ENCODE measurements around the gene NCBP3. TPM values are rescaled to one million over a fixed set of nuclear protein-coding genes. Genes with fewer than 3 reads are reported as not detected.

Gene NCBP3
- total RNA-seq, 1 donor, result 21.4 TPM

DNA sequence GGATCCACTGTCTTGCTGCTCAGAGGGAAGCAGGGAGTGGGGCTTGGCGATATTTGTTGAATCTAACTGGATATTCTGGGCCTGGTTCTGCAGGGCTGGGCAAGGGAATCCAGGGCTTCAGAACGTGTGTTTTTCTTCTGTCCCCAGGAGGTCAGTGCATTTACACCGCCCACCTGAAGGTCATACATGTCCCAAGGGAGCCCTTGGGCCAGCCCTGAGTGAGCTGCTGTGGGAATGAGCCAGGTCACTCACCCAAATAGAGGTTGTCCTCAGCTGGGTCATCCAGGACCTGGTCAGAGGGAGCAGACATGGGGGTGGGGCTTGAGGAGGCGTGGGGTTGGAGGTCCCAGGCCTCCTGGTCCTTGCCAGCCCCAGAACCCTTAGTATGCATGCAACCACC lies 36.2 kb upstream of the NCBP3 start:
- Histone ChIP-seq H3K27me3 (ENCODE audit: insufficient read depth, low read length) (no peaks in the 10 kb centered on the region), H3K36me3 (ENCODE audit: insufficient read depth, low read length) (peaks cover 28% of the 10 kb centered on the region), H3K9me3 (ENCODE audit: low read depth, low read length) (no peaks in the 10 kb centered on the region), H3K4me3 (ENCODE audit: insufficient read depth, low read length) (no peak overlapping the region), H3K27ac (ENCODE audit: low read depth, low read length) (no peak overlapping the region), H2AFZ (ENCODE audit: low read length) (no peak overlapping the region), H3K4me2 (ENCODE audit: insufficient read depth, low read length) (no peak overlapping the region), H3K4me1 (ENCODE audit: insufficient read depth, low read length) (peaks cover 14% of the 10 kb centered on the region), H3K79me2 (ENCODE audit: insufficient read depth, low read length) (peaks cover 12% of the 10 kb centered on the region), H4K20me1 (ENCODE audit: insufficient read depth, low read length) (no peaks in the 10 kb centered on the region)
- DNase-seq (ENCODE audit: insufficient read length, low spot score, missing footprints), result no peak
- TF ChIP-seq, protein P1, sequence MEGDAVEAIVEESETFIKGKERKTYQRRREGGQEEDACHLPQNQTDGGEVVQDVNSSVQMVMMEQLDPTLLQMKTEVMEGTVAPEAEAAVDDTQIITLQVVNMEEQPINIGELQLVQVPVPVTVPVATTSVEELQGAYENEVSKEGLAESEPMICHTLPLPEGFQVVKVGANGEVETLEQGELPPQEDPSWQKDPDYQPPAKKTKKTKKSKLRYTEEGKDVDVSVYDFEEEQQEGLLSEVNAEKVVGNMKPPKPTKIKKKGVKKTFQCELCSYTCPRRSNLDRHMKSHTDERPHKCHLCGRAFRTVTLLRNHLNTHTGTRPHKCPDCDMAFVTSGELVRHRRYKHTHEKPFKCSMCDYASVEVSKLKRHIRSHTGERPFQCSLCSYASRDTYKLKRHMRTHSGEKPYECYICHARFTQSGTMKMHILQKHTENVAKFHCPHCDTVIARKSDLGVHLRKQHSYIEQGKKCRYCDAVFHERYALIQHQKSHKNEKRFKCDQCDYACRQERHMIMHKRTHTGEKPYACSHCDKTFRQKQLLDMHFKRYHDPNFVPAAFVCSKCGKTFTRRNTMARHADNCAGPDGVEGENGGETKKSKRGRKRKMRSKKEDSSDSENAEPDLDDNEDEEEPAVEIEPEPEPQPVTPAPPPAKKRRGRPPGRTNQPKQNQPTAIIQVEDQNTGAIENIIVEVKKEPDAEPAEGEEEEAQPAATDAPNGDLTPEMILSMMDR (IDR thresholded peaks at IDR 0.05; ENCODE audit: extremely low read depth, low read depth, low read length), result no peak

GRCh38 chr17:3880983-3881382 lies 34.9 kb upstream of the NCBP3 start:
- Histone ChIP-seq H2AFZ (ENCODE audit: low read length) (no peak overlapping the region), H3K4me1 (ENCODE audit: insufficient read depth, low read length) (peaks cover 10% of the 10 kb centered on the region), H3K27ac (ENCODE audit: low read depth, low read length) (no peak overlapping the region), H3K36me3 (ENCODE audit: insufficient read depth, low read length) (peaks cover 32% of the 10 kb centered on the region), H4K20me1 (ENCODE audit: insufficient read depth, low read length) (no peaks in the 10 kb centered on the region), H3K27me3 (ENCODE audit: insufficient read depth, low read length) (no peaks in the 10 kb centered on the region), H3K4me3 (ENCODE audit: insufficient read depth, low read length) (no peak overlapping the region), H3K4me2 (ENCODE audit: insufficient read depth, low read length) (no peak overlapping the region), H3K9me3 (ENCODE audit: low read depth, low read length) (no peaks in the 10 kb centered on the region), H3K79me2 (ENCODE audit: insufficient read depth, low read length) (peaks cover 2% of the 10 kb centered on the region)
- no peak for DNase-seq (ENCODE audit: insufficient read length, low spot score, missing footprints)
- TF ChIP-seq, protein P1 (IDR thresholded peaks at IDR 0.05; ENCODE audit: extremely low read depth, low read depth, low read length), result no peak

DNA sequence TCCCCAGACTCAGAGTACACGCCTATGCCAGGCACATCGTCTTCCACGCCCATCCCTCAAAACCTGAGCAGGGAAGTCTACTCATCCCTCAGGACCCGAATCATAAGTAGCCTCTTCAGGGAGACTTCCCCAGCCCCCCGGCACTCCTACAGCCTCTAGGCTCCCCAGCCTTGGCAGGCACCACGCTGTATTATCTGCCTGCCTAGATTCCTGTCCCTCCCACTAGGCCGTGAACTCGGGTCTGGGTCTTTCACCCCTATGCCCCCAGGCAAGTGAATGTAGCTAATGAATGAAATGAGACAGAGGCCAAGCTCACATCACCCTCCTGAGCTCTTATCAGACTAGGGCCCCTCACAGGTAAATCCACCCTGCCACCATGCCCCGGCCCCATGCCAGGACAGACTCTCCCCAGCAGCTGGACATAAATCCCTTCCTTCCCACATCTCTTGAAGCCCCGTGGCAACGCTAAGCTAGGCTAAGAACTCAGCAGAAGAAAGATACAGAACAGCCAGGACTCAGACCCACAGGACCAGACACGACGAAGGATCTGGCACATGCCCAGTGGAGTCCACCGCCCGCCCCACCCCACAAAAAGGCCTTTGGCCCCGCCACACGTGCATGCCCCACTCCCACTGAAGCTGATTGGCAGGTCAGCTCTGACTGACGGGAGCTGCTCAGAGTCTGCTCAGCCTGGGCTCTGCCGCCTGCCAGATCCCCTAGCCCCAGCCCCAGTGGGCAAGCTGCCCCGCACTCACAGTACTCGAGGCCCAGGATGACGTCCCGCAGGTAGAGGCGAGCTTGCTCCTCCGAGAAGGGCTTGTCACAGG lies 33.8 kb upstream of the NCBP3 start:
- Histone ChIP-seq H3K36me3 (ENCODE audit: insufficient read depth, low read length) (peaks cover 29% of the 10 kb centered on the region), H3K9me3 (ENCODE audit: low read depth, low read length) (no peaks in the 10 kb centered on the region), H3K4me2 (ENCODE audit: insufficient read depth, low read length) (no peak overlapping the region)

DNA sequence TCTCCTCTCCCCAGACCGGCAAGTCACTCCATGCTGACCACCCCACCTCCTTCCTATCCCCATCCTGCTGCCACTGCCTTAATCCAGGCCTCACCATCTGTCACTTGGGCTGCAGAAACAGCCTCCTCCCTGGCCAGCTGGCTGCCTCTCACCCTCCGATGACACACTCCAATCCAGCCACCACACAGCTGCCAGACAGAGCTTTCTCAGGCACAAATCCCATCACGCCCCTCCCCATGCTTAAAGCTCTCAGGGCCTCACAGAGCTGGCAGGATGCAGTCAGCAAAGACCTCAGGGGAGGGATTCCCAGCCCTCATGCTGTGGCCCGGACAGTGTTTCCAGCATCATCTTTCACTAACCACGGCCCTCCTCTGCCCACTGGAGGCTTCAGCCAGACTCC lies 33.1 kb upstream of the NCBP3 start:
- no peak overlapping the region for H3K4me2 ChIP-seq (ENCODE audit: insufficient read depth, low read length)
- H4K20me1 ChIP-seq (ENCODE audit: insufficient read depth, low read length), result no peaks in the 10 kb centered on the region
- H2AFZ ChIP-seq (ENCODE audit: low read length), result peak overlapping the region; percentile 62
- peaks cover 5% of the 10 kb centered on the region for H3K4me1 ChIP-seq (ENCODE audit: insufficient read depth, low read length)
- peak; percentile 96 for DNase-seq (ENCODE audit: insufficient read length, low spot score, missing footprints)
- no peaks in the 10 kb centered on the region for H3K79me2 ChIP-seq (ENCODE audit: insufficient read depth, low read length)
- no peaks in the 10 kb centered on the region for H3K27me3 ChIP-seq (ENCODE audit: insufficient read depth, low read length)
- peaks cover 26% of the 10 kb centered on the region for H3K36me3 ChIP-seq (ENCODE audit: insufficient read depth, low read length)
- H3K9me3 ChIP-seq (ENCODE audit: low read depth, low read length), result no peaks in the 10 kb centered on the region
- TF ChIP-seq, protein P1 (IDR thresholded peaks at IDR 0.05; ENCODE audit: extremely low read depth, low read depth, low read length), result no peak
- peak overlapping the region; percentile 41 for H3K27ac ChIP-seq (ENCODE audit: low read depth, low read length)
- H3K4me3 ChIP-seq (ENCODE audit: insufficient read depth, low read length), result no peak overlapping the region

More for the DNA sequence above, 33.8 kb upstream of the NCBP3 start:
- H3K4me3 ChIP-seq (ENCODE audit: insufficient read depth, low read length), result no peak overlapping the region
- no peaks in the 10 kb centered on the region for H4K20me1 ChIP-seq (ENCODE audit: insufficient read depth, low read length)
- H3K79me2 ChIP-seq (ENCODE audit: insufficient read depth, low read length), result no peaks in the 10 kb centered on the region
- TF ChIP-seq, protein P1 (IDR thresholded peaks at IDR 0.05; ENCODE audit: extremely low read depth, low read depth, low read length), result no peak
- peak overlapping the region; percentile 41 for H3K27ac ChIP-seq (ENCODE audit: low read depth, low read length)
- H3K4me1 ChIP-seq (ENCODE audit: insufficient read depth, low read length), result peaks cover 5% of the 10 kb centered on the region
- no peaks in the 10 kb centered on the region for H3K27me3 ChIP-seq (ENCODE audit: insufficient read depth, low read length)
- H2AFZ ChIP-seq (ENCODE audit: low read length), result peak overlapping the region; percentile 62
- DNase-seq (ENCODE audit: insufficient read length, low spot score, missing footprints), result peak; percentile 88

Data from osteoblast (primary cell).